ENCODE results near the gene CMTM1. TPM values are rescaled to one million over a fixed set of nuclear protein-coding genes. Genes with fewer than 3 reads are reported as not detected.

Gene CMTM1
- polyA plus RNA-seq, 1 donor (not counting 4 experiments of a cell fraction or from before 2014, with no cell fraction given): 0.24 TPM

GRCh38 chr16:66537236-66537635 lies 29.0 kb upstream of the CMTM1 start:
- Histone ChIP-seq H3K36me3 (ENCODE audit: control insufficient read depth in 2 of 2, extremely low read depth in 1 of 2, insufficient read depth in 2 of 2, low read length in 2 of 2) (peaks cover 5 to 17% of the 10 kb centered on the region in 2 experiments), H3K9me1 (ENCODE audit: control insufficient read depth, extremely low read depth, insufficient read depth, low read length) (no peaks in the 10 kb centered on the region), H2AFZ (ENCODE audit: control insufficient read depth, low read length) (no peak overlapping the region), H3K4me1 (ENCODE audit: control insufficient read depth, extremely low read depth, insufficient read depth, low read length) (no peaks in the 10 kb centered on the region), H3K4me2 (ENCODE audit: control insufficient read depth, extremely low read depth, insufficient read depth, low read depth, low read length) (no peak overlapping the region), H3K4me3 (ENCODE audit: control insufficient read depth in 2 of 3, extremely low read depth in 1 of 3, insufficient read depth in 2 of 3, low read depth in 1 of 3, low read length in 3 of 3) (no peak overlapping the region), H3K27me3 (ENCODE audit: control insufficient read depth, extremely low read depth, insufficient read depth, low read length) (no peaks in the 10 kb centered on the region), H3K79me2 (ENCODE audit: control insufficient read depth, insufficient read depth, low read length) (no peaks in the 10 kb centered on the region), H3K9me3 (ENCODE audit: control insufficient read depth, low read depth, low read length) (no peaks in the 10 kb centered on the region), H4K20me1 (ENCODE audit: control insufficient read depth, extremely low read depth, insufficient read depth, low read length) (no peaks in the 10 kb centered on the region), H3K9ac (ENCODE audit: control insufficient read depth, extremely low read depth, insufficient read depth, low read length) (no peak overlapping the region), H3K27ac (ENCODE audit: control insufficient read depth, insufficient read depth, low read length) (no peak overlapping the region)
- FAIRE-seq: no peak
- dilution Hi-C loops (cut with MboI; ENCODE audit: extremely low pct_ligation_motif_present, low sequenced_read_pairs): no loop called here
- no peak for TF ChIP-seq EZH2 (IDR thresholded peaks at IDR 0.05; ENCODE audit: low read length)
- TF ChIP-seq, protein P1, sequence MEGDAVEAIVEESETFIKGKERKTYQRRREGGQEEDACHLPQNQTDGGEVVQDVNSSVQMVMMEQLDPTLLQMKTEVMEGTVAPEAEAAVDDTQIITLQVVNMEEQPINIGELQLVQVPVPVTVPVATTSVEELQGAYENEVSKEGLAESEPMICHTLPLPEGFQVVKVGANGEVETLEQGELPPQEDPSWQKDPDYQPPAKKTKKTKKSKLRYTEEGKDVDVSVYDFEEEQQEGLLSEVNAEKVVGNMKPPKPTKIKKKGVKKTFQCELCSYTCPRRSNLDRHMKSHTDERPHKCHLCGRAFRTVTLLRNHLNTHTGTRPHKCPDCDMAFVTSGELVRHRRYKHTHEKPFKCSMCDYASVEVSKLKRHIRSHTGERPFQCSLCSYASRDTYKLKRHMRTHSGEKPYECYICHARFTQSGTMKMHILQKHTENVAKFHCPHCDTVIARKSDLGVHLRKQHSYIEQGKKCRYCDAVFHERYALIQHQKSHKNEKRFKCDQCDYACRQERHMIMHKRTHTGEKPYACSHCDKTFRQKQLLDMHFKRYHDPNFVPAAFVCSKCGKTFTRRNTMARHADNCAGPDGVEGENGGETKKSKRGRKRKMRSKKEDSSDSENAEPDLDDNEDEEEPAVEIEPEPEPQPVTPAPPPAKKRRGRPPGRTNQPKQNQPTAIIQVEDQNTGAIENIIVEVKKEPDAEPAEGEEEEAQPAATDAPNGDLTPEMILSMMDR (optimal IDR thresholded peaks at IDR 0.05 in 1 of 3, IDR thresholded peaks at IDR 0.05 in 1 of 3, conservative IDR thresholded peaks at IDR 0.05 in 1 of 3; ENCODE audit: extremely low read depth in 1 of 3, insufficient read depth in 2 of 3, low read length in 3 of 3): no peak
- no peak for DNase-seq (ENCODE audit: low read depth, low spot score)

DNA sequence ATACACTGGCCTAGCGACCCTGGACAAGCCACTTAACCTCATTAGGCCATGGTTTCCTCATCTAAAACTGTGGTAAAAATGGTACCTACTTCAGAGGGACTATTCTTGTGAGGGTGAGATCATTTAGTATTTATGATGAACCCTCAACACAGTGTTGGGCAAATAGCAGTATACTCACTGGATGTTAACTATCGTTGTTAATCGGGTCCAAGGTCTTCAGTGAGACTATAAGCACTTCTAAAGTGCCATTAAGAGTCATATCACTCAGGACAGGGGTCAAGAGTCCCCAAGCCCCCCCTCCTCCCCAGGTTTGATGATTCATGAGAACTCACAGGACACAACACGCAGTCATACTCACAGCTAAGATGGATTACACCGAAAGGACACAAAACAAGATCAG lies 27.3 kb upstream of the CMTM1 start:
- H3K9me3 ChIP-seq (ENCODE audit: control insufficient read depth, low read depth, low read length): no peaks in the 10 kb centered on the region
- no peak overlapping the region for H3K27ac ChIP-seq (ENCODE audit: control insufficient read depth, insufficient read depth, low read length)
- peaks cover 5 to 17% of the 10 kb centered on the region in 2 experiments for H3K36me3 ChIP-seq (ENCODE audit: control insufficient read depth in 2 of 2, extremely low read depth in 1 of 2, insufficient read depth in 2 of 2, low read length in 2 of 2)
- H3K27me3 ChIP-seq (ENCODE audit: control insufficient read depth, extremely low read depth, insufficient read depth, low read length): no peaks in the 10 kb centered on the region
- FAIRE-seq: no peak
- no peak for DNase-seq (ENCODE audit: low read depth, low spot score)
- no peaks in the 10 kb centered on the region for H3K9me1 ChIP-seq (ENCODE audit: control insufficient read depth, extremely low read depth, insufficient read depth, low read length)
- TF ChIP-seq, protein P1 (optimal IDR thresholded peaks at IDR 0.05 in 1 of 3, IDR thresholded peaks at IDR 0.05 in 1 of 3, conservative IDR thresholded peaks at IDR 0.05 in 1 of 3; ENCODE audit: extremely low read depth in 1 of 3, insufficient read depth in 2 of 3, low read length in 3 of 3): no peak
- no peak for TF ChIP-seq EZH2 (IDR thresholded peaks at IDR 0.05; ENCODE audit: low read length)
- no peak overlapping the region for H3K4me3 ChIP-seq (ENCODE audit: control insufficient read depth in 2 of 3, extremely low read depth in 1 of 3, insufficient read depth in 2 of 3, low read depth in 1 of 3, low read length in 3 of 3)
- no peaks in the 10 kb centered on the region for H3K79me2 ChIP-seq (ENCODE audit: control insufficient read depth, insufficient read depth, low read length)
- dilution Hi-C loops (cut with MboI; ENCODE audit: extremely low pct_ligation_motif_present, low sequenced_read_pairs): no loop called here
- H3K9ac ChIP-seq (ENCODE audit: control insufficient read depth, extremely low read depth, insufficient read depth, low read length): no peak overlapping the region
- no peaks in the 10 kb centered on the region for H4K20me1 ChIP-seq (ENCODE audit: control insufficient read depth, extremely low read depth, insufficient read depth, low read length)
- no peak overlapping the region for H2AFZ ChIP-seq (ENCODE audit: control insufficient read depth, low read length)
- H3K4me2 ChIP-seq (ENCODE audit: control insufficient read depth, extremely low read depth, insufficient read depth, low read depth, low read length): no peak overlapping the region
- no peaks in the 10 kb centered on the region for H3K4me1 ChIP-seq (ENCODE audit: control insufficient read depth, extremely low read depth, insufficient read depth, low read length)
